Activated naive CD4-positive, alpha-beta T cell treated with anti-CD3 and anti-CD28 coated beads, Interleukin-2, amount 50 U/mL, for 16 hours (primary cell): ENCODE data around the gene SRRM4.

Experiments
- DNase-seq: peaks from one replicate; pipeline ENCODE4 v3.0.0-alpha.2; 2020

The SRRM4 gene

GRCh38 chr12:119207063-119207560, 225.8 kb downstream of the SRRM4 start:
- DNase-seq = no peak

GRCh38 chr12:119208626-119209061, 227.3 kb downstream of the SRRM4 start:
- DNase-seq = no peak

DNA sequence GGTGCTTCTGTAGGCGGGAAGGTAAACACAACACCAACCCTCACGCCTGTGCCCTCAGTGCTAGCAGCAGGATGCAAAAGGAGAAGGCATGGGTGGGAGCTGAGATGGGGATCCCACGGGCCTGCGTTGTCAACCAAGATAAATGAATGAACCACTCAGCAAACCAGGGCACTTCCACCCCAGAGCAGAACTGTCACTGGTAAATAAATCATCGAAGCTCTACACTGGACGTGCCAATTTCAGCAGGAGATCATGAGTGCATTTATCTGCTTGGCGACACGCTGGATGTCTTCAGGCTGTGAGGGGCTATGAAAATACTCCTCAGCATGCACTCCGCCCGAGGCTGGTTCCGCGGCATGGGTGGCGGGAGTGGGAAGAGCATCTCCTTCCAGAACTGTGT, 230.5 kb downstream of the SRRM4 start:
- DNase-seq = no peak
